Muscle of leg (tissue), 16 donors: ENCODE data around the gene GREM1. TPM values are rescaled to one million over a fixed set of nuclear protein-coding genes. Genes with fewer than 3 reads are reported as not detected.

Experiments used
- DNase-seq: peaks from one replicate; pipeline ENCODE4 v3.0.0; 2013
- H3K27ac ChIP-seq: one replicate; pipeline ENCODE4 v1.5.1; 2013; ENCODE audit warnings: mild to moderate bottlenecking, low read length, control low read depth
- H3K27me3 ChIP-seq: one replicate; pipeline ENCODE4 v1.6.1; 2013; ENCODE audit warnings: low read length; ENCODE audit not compliant: control insufficient read depth, insufficient read depth
- H3K36me3 ChIP-seq: one replicate; pipeline ENCODE4 v1.6.1; 2013; ENCODE audit warnings: low read length; ENCODE audit not compliant: control insufficient read depth, insufficient read depth
- H3K4me1 ChIP-seq: one replicate; pipeline ENCODE4 v1.6.1; 2013; ENCODE audit warnings: low read length; ENCODE audit not compliant: control insufficient read depth, insufficient read depth
- H3K4me3 ChIP-seq: one replicate; pipeline ENCODE4 v1.5.1; 2013; ENCODE audit warnings: low read length, control low read depth
- H3K9me3 ChIP-seq: replicated peaks from 2 replicates; pipeline ENCODE4 v1.6.1; 2013; ENCODE audit warnings: low read depth, low read length; ENCODE audit not compliant: control insufficient read depth
- WGBS: methylation state at CpG from one replicate; pipeline ENCODE4 v1.1.5; 2013; ENCODE audit warnings: missing lambda C conversion rate; ENCODE audit not compliant: insufficient coverage; 5-methylcytosine and 5-hydroxymethylcytosine counted together
- long read RNA-seq, 11 donors: transcript quantifications; one replicate each; lab custom pipeline, GENCODE V29; 2026
- polyA plus RNA-seq, 8 donors: library from polyadenylated mRNA; unstranded; fragments of 120-200 nt; gene quantifications; one replicate each; pipeline versions ENCODE4 v1.2.1 to v1.2.3, GENCODE V29; 2013; ENCODE audit warnings: inconsistent platforms in 1 of 8, low replicate concordance in 1 of 8; ENCODE audit not compliant: insufficient read length in 8 of 8, insufficient read depth in 1 of 8
- total RNA-seq: library from RNA; stranded (reverse); fragments of 120-200 nt; gene quantifications from one replicate; pipeline ENCODE4 v1.2.4, GENCODE V29; 2013

The GREM1 gene
- total RNA-seq (1.3 TPM), polyA plus RNA-seq (1 to 10 TPM in 7 of 8 donors, under 1 TPM in 1; 0.98 to 5.5 (median 3.9) TPM)
- long read RNA-seq, donor 1 = 0 reads
- long read RNA-seq, donor 2 = 0 reads
- long read RNA-seq, donor 3 = 0 reads
- long read RNA-seq, donor 4, full-length matches to known transcripts = 1 of 1 reads
- long read RNA-seq, donor 4, partial matches to known transcripts = 0 of 1 reads
- long read RNA-seq, donor 4, other reads (novel, unspliced or antisense) = 0 of 1 reads
- long read RNA-seq, donor 5, full-length matches to known transcripts = 1 of 1 reads
- long read RNA-seq, donor 5, partial matches to known transcripts = 0 of 1 reads
- long read RNA-seq, donor 5, other reads (novel, unspliced or antisense) = 0 of 1 reads
- long read RNA-seq, donor 6 = 0 reads
- long read RNA-seq, donor 7 = 0 reads
- long read RNA-seq, donor 8 = 0 reads
- long read RNA-seq, donor 9 = 0 reads
- long read RNA-seq, donor 10 = 0 reads
- long read RNA-seq, donor 11, full-length matches to known transcripts = 2 of 2 reads
- long read RNA-seq, donor 11, partial matches to known transcripts = 0 of 2 reads
- long read RNA-seq, donor 11, other reads (novel, unspliced or antisense) = 0 of 2 reads

- Histone ChIP-seq H3K27me3 (peaks cover 60% of the 10 kb centered on the region), H3K36me3 (no peaks in the 10 kb centered on the region), H3K4me3 (peak within 1 kb of the TSS; percentile 24), H3K4me1 (peaks cover 17% of the 10 kb centered on the region), H3K27ac (no peak within 1 kb of the TSS), H3K9me3 (no peaks in the 10 kb centered on the region)
- under 1% methylated on average over 92 of the region's 99 CpGs for WGBS
- DNase-seq = peak; percentile 43
Measured at GRCh38 chr15:32717426-32718226, at the start of gene GREM1. TSS of gene GREM1 (plus strand) at chr15:32718004. CDS start at chr15:32730691, 12,687 bp downstream.

DNA sequence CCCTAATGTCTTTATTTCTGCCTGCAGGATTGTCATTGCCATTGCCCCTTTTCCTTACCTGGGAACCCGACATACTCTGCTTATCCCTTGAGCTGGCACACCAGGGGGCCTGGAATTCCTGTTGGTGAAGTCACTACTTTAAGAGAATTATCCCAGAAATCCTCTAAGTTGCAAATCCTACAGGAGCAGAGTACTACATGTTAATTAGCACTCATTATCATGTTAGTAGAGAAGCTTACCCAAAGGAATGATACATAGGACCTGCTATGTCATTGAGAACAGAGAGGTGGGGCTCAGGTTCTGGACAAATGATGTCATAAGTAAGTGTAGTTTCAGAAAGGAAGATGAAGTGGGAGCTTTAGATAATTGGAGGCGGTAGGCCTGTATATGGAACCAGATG, 48.9 kb upstream of the GREM1 start:
- no peak overlapping the region for H3K27ac ChIP-seq
- H3K36me3 ChIP-seq = no peaks in the 10 kb centered on the region
- H3K9me3 ChIP-seq = no peaks in the 10 kb centered on the region
- DNase-seq = no peak
- no peaks in the 10 kb centered on the region for H3K27me3 ChIP-seq
- WGBS = no CpG with 5 or more reads among the region's 2 CpGs
- no peak overlapping the region for H3K4me3 ChIP-seq
- no peaks in the 10 kb centered on the region for H3K4me1 ChIP-seq

GRCh38 chr15:32669896-32670611, 47.8 kb upstream of the GREM1 start:
- Histone ChIP-seq H3K36me3 (no peaks in the 10 kb centered on the region), H3K27ac (no peak overlapping the region), H3K27me3 (no peaks in the 10 kb centered on the region), H3K4me3 (no peak overlapping the region), H3K4me1 (no peaks in the 10 kb centered on the region), H3K9me3 (no peaks in the 10 kb centered on the region)
- 100% methylated on average over 1 of the region's 5 CpGs for WGBS
- peak; percentile 29 for DNase-seq

- H3K4me3 ChIP-seq = no peak overlapping the region
- no peaks in the 10 kb centered on the region for H3K9me3 ChIP-seq
- H3K36me3 ChIP-seq = no peaks in the 10 kb centered on the region
- no peak overlapping the region for H3K27ac ChIP-seq
- no peak for DNase-seq
- no peaks in the 10 kb centered on the region for H3K27me3 ChIP-seq
- WGBS = no CpG with 5 or more reads among the region's 3 CpGs
- no peaks in the 10 kb centered on the region for H3K4me1 ChIP-seq
Measured at GRCh38 chr15:32670623-32671022, 47.2 kb upstream of the GREM1 start.

- no peak overlapping the region for H3K4me3 ChIP-seq
- no peaks in the 10 kb centered on the region for H3K9me3 ChIP-seq
- no peaks in the 10 kb centered on the region for H3K4me1 ChIP-seq
- no peaks in the 10 kb centered on the region for H3K36me3 ChIP-seq
- 93% methylated on average over 26 of the region's 29 CpGs for WGBS
- no peaks in the 10 kb centered on the region for H3K27me3 ChIP-seq
- H3K27ac ChIP-seq = no peak overlapping the region
- no peak for DNase-seq
Measured at GRCh38 chr15:32671339-32672325, 46.2 kb upstream of the GREM1 start.

DNA sequence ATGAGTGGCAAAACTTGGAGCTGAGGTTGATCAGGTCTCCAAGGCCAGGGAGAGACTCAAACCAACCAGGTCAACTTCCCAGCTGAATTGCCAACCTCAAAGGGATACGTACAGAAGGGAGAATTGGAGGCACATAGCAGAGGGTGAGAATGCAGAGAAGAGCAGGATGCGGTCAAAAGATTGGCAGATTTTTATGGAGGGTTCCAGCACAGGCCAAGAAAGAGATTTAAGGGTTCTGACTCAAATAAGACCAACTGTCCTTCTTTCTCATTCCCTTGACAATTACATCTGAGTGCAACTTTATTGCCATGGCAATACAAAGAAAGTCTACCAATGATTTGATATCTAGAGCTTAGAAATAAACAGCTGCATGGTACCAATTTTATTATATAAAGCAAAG, 43.1 kb upstream of the GREM1 start:
- no peak overlapping the region for H3K4me3 ChIP-seq
- no peaks in the 10 kb centered on the region for H3K4me1 ChIP-seq
- no peaks in the 10 kb centered on the region for H3K9me3 ChIP-seq
- no peaks in the 10 kb centered on the region for H3K36me3 ChIP-seq
- H3K27me3 ChIP-seq = no peaks in the 10 kb centered on the region
- 100% methylated on average over 1 of the region's 2 CpGs for WGBS
- H3K27ac ChIP-seq = no peak overlapping the region
- DNase-seq = no peak

GRCh38 chr15:32675466-32675865, 42.3 kb upstream of the GREM1 start:
- H3K36me3 ChIP-seq = no peaks in the 10 kb centered on the region
- H3K27me3 ChIP-seq = no peaks in the 10 kb centered on the region
- no peak overlapping the region for H3K4me3 ChIP-seq
- no peak for DNase-seq
- no peaks in the 10 kb centered on the region for H3K4me1 ChIP-seq
- H3K9me3 ChIP-seq = no peaks in the 10 kb centered on the region
- WGBS = 80% methylated on average over 3 of the region's 6 CpGs
- no peak overlapping the region for H3K27ac ChIP-seq

GRCh38 chr15:32676169-32676568, 41.6 kb upstream of the GREM1 start:
- H3K27ac ChIP-seq = no peak overlapping the region
- no peaks in the 10 kb centered on the region for H3K36me3 ChIP-seq
- H3K4me1 ChIP-seq = no peaks in the 10 kb centered on the region
- H3K27me3 ChIP-seq = no peaks in the 10 kb centered on the region
- no peaks in the 10 kb centered on the region for H3K9me3 ChIP-seq
- H3K4me3 ChIP-seq = no peak overlapping the region
- WGBS = 14% methylated on average over 1 of the region's 2 CpGs
- DNase-seq = no peak

GRCh38 chr15:32677238-32677750, 40.5 kb upstream of the GREM1 start:
- Histone ChIP-seq H3K9me3 (no peaks in the 10 kb centered on the region), H3K27me3 (no peaks in the 10 kb centered on the region), H3K27ac (no peak overlapping the region), H3K4me3 (no peak overlapping the region), H3K4me1 (no peaks in the 10 kb centered on the region), H3K36me3 (no peaks in the 10 kb centered on the region)
- no CpG with 5 or more reads among the region's 5 CpGs for WGBS
- peak; percentile 28 for DNase-seq
